Mesodermal cell (in vitro differentiated cells): ENCODE data around the gene JMJD7.

Experiments
- H3K27ac ChIP-seq: 2 replicates; pipeline ENCODE4 v1.7.0; 2013; ENCODE audit warnings: mild to moderate bottlenecking, low read depth, low read length, moderate library complexity; ENCODE audit not compliant: severe bottlenecking
- H3K36me3 ChIP-seq: 2 replicates; pipeline ENCODE4 v1.7.1; 2013; ENCODE audit warnings: mild to moderate bottlenecking, low read length, moderate library complexity; ENCODE audit not compliant: control insufficient read depth, insufficient read depth
- H3K4me1 ChIP-seq: one replicate; pipeline ENCODE4 v1.7.1; 2013; ENCODE audit warnings: mild to moderate bottlenecking, low read length; ENCODE audit not compliant: insufficient read depth, control insufficient read depth, poor library complexity, severe bottlenecking
- H3K4me3 ChIP-seq: 2 replicates; pipeline ENCODE4 v1.7.0; 2013; ENCODE audit warnings: low read length, control low read depth, mild to moderate bottlenecking; ENCODE audit not compliant: insufficient read depth, poor library complexity, severe bottlenecking; ENCODE audit errors: extremely low read depth
- H3K9me3 ChIP-seq: 2 replicates; pipeline ENCODE4 v1.7.1; 2013; ENCODE audit warnings: mild to moderate bottlenecking, low read length, moderate library complexity; ENCODE audit not compliant: control insufficient read depth
- WGBS, 2 experiments: methylation state at CpG; one replicate each; pipeline ENCODE4 v1.1.5; 2013; ENCODE audit warnings: missing lambda C conversion rate in 2 of 2; ENCODE audit not compliant: insufficient coverage in 2 of 2; 5-methylcytosine and 5-hydroxymethylcytosine counted together

The JMJD7 gene

DNA sequence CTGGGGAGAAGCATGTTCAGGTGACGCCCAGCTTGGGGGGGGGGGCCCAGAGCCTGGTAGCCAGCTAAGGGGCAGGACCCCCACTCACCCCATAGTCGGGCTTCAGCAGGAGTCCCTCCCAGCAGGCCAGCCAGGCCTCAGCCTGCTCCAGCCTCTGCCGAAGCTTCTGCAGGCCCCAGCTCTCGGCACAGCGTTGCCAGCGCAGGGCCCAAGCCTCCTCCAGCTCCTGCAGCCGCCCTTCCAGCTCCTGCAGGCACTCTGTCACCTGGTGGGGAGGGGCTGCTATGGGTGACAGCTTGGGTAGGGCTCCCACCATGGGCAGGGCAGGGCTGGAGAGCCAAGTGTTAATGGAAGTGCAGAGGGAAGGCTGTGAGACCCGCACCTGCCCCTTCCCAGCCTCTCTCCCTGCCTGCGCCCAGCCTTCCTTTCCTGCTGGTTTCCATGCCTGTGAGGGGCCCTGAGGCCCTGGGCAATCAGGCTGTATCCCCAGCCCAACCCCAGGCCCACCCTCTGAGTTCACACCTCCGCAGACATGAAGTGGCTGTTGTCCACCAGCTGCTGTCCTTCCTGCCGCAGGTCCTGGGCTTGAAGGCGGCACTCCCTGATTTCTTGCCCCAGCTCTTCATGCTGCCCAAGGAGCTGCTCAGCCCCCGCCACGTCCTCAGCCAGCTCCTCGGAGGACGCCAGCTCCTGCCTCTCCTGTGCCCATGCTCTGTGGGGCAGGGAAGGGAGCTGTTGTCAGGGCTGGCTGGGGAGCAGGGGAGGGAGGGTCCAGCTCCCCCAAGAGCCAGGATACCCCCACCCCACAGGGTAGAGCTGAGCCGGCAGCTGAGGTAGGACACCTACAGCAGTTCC lies 25.1 kb downstream of the JMJD7 start:
- H3K36me3 ChIP-seq, result peaks cover 3% of the 10 kb centered on the region
- no peak overlapping the region for H3K4me3 ChIP-seq
- WGBS, 2 experiments, result 74 to 79% methylated on average over 11 to 14 of the region's 17 CpGs
- no peaks in the 10 kb centered on the region for H3K9me3 ChIP-seq
- H3K27ac ChIP-seq, result no peak overlapping the region
- no peaks in the 10 kb centered on the region for H3K4me1 ChIP-seq

DNA sequence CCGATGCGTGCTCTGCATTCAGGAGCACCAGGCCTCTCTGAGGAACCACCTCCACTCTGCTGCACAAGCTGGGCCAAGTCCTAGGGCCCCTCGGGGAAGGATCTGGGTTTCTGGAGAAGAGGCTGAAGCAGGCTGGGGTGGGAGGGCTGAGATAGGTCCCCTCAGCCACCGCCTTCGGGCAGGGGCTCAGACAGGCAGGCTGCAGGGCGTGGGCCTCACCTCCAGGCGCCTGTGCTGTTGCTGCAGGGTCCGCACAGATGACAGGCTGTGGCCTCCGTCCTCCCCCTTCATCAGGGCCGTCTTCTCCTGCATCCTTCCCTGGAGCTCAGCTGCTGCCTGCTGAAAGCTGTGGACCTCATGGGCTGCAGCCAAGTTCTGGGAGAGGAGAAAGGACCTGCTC lies 25.9 kb downstream of the JMJD7 start:
- H3K4me3 ChIP-seq, result no peak overlapping the region
- H3K27ac ChIP-seq, result no peak overlapping the region
- H3K9me3 ChIP-seq, result no peaks in the 10 kb centered on the region
- no peaks in the 10 kb centered on the region for H3K36me3 ChIP-seq
- 89 to 92% methylated on average over 8 to 10 of the region's 10 CpGs for WGBS, 2 experiments
- no peaks in the 10 kb centered on the region for H3K4me1 ChIP-seq

DNA sequence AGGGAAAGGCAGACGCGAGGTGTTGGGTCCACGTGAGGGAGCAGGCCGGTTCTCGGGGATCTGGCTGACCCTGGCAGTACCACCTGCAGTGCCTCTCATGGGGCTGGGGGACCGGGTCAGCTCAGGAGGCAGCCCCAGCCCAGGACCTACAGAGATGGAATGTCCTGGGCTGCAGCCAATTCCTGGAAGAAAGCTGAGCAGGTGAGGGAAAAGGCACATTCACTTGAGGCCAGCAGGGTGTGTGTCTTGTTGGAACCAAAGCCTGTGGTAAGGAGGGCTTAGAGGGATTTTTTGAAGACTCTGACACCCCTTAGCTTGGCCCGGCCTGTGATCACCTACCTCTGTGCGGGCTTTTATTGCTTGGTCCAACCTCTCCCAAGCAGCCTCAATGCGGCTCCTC lies 26.6 kb downstream of the JMJD7 start:
- Histone ChIP-seq H3K4me3 (no peak overlapping the region), H3K36me3 (no peaks in the 10 kb centered on the region), H3K27ac (no peak overlapping the region), H3K4me1 (no peaks in the 10 kb centered on the region), H3K9me3 (no peaks in the 10 kb centered on the region)
- 92 to 94% methylated on average over 8 to 9 of the region's 9 CpGs for WGBS, 2 experiments

DNA sequence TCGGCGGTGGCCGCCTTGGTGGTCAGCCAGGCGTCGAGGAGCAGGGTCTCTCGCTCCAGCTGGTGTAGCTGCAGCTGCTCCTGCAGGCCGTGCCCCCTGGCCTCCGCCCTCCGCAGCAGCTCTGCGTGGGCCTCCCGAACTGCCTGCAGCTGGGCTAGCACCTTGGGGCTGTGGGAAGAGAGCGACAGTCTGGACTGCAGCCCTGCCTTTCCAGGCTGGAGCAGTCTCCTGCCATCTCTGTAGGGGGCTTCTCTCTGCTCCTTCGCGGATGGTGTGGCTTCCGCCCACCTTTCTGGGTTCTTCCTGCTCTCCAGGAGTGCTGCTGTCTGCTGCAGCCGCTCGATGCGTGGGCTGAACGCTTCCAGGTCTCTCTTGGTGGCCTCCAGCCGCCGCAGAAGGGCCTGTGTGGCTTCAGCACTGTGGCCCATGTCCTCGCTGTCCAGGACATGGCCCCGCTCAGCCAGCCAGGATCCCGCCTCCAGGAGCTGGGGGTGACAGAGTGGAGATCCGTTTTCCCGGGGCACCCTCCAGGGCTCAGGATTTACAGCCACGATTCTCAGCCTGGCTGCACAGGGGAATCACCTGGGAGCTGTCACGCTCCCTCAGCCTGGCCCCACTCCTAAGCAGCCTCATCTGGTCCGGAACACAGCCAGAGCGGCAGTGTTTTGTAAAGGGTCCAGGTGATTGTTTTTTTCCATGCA lies 27.5 kb downstream of the JMJD7 start:
- no peaks in the 10 kb centered on the region for H3K9me3 ChIP-seq
- H3K27ac ChIP-seq, result no peak overlapping the region

DNA sequence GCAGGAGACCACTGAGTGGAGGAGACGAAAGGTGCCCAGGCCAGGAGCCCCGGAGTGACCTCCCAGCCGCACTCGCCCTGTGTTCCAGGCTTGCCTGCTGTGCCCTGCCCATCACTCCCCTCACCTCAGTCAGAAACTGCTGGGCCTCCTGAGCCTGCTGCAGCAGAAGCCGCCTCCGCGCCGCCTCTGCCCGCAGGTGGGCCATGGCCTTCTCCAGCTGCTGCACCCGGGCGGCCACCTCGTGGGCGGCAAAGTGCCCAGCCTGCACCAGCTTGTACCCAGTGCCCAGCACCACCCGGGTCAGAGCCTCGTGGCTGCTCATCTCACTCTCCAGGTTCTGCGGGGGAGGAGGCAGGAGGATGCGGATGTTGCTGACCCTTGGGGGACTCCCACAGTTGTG lies 28.4 kb downstream of the JMJD7 start:
- Histone ChIP-seq H3K4me1 (no peaks in the 10 kb centered on the region), H3K9me3 (no peaks in the 10 kb centered on the region), H3K4me3 (no peak overlapping the region), H3K27ac (no peak overlapping the region), H3K36me3 (no peaks in the 10 kb centered on the region)
- WGBS, 2 experiments, result 90 to 91% methylated on average over 13 to 16 of the region's 17 CpGs

More for the DNA sequence above, 27.5 kb downstream of the JMJD7 start:
- Histone ChIP-seq H3K4me1 (no peaks in the 10 kb centered on the region), H3K4me3 (no peak overlapping the region), H3K36me3 (no peaks in the 10 kb centered on the region)
- 76 to 78% methylated on average over 24 to 30 of the region's 30 CpGs for WGBS, 2 experiments

DNA sequence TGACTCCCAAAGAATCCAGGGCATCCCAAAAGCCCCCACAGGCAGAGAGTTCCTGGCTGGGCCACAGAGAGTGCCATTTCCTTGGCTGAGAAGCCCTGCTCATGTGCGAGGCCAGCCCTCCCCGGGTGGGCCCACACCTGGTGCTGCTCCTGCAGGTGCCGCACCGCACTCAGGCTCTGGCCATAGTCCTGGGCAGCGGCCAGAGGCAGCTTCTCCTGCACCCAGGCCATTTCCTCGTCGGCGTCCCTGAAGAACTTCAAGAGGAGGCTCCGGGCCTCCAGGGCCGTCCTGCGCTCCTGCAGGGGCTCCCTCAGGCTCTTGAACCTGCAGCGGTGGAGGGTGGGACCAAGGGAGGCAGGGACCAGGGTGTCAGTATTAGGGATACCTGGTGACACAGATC lies 28.8 kb downstream of the JMJD7 start:
- no peaks in the 10 kb centered on the region for H3K9me3 ChIP-seq
- H3K27ac ChIP-seq, result no peak overlapping the region
- no peaks in the 10 kb centered on the region for H3K36me3 ChIP-seq
- H3K4me1 ChIP-seq, result no peaks in the 10 kb centered on the region
- H3K4me3 ChIP-seq, result no peak overlapping the region
- 94% methylated on average over 11 to 12 of the region's 12 CpGs for whole genome bisulfite sequencing, 2 experiments

DNA sequence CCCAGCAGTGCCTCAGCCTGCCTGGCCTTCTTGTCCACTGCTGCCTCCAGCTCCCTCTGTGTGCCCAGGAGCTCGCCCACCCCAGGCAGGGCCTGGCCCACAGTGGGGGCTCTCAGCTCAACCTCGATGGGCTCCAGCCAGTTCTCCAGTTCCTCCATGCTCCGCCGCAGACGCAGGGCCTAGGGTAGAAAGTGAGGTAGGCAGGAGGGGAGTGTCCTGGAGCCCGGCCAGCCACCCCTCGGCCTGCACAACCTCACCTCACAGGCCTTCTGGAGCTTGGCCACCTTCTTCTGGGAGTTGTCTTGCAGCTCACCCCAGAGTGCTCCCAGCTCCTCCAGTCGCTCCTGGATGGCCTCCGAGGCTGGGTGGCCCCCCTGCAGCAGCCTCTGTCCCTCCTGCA lies 29.4 kb downstream of the JMJD7 start:
- Histone ChIP-seq H3K27ac (no peak overlapping the region), H3K36me3 (no peaks in the 10 kb centered on the region), H3K9me3 (no peaks in the 10 kb centered on the region), H3K4me1 (no peaks in the 10 kb centered on the region), H3K4me3 (no peak overlapping the region)
- 83 to 92% methylated on average over 7 to 8 of the region's 9 CpGs for WGBS, 2 experiments

DNA sequence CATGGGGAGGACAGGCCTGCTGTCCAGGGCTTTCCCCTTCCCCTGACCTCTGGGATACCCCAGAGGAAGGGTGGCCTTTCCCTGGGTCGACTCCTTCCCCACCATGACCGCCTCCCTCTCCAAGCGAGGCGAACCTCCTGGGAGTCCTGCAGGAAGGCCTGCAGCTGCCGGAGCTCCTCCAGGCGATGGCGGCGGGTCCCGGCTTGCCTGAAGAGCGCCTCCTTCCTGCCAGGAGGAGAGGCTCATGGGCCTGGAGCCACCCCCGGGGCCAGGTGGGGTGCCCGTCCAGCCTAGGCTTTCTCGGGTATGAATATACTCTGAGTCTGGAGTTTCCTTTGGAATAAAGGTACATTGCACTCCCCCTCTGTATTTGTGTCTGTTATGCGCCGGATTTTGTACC lies 30.9 kb downstream of the JMJD7 start:
- H3K4me3 ChIP-seq, result no peak overlapping the region
- H3K36me3 ChIP-seq, result no peaks in the 10 kb centered on the region
- H3K4me1 ChIP-seq, result no peaks in the 10 kb centered on the region
- H3K9me3 ChIP-seq, result no peaks in the 10 kb centered on the region
- WGBS, 2 experiments, result 90 to 95% methylated on average over 13 to 15 of the region's 15 CpGs
- H3K27ac ChIP-seq, result no peak overlapping the region

DNA sequence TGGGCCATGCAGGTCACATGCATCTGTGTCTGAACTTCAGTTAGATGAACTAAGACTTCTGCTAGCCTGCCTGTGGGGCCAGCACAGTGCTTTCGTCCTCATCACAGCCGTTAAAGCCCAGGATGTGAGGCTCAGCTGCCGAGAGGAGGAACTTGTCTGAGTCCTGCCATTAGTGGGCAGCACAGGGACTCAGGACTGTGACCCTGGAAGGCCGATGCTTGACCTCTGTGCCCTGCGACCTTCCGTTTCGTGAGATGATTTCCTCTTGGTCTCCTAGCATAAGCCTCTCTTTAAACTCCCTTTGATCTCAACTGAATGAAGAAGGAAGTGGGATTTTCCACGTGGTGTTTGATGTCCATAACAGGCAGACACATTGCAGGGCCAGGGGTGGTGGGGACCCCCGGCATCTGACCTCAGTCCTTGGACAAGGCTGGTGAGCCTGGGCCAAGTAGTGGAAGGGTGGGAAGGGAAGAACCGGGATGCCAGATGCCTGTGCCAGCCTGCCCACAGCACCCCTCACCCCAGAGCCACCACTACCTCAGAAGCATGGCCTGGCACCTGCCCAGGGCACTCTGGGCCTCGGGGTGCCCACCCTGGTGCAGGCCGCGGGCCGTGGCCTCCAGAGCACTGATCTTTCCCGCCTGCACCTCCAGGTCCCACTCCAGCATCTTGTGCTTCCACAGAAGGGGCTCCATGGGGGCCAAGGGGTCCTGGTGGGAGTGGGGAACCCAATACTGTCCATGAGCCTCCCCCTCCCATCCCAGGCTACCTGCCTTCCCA lies 32.3 kb downstream of the JMJD7 start:
- no peaks in the 10 kb centered on the region for H3K4me1 ChIP-seq
- H3K27ac ChIP-seq, result no peak overlapping the region
- H3K36me3 ChIP-seq, result no peaks in the 10 kb centered on the region
- 79 to 90% methylated on average over 10 to 12 of the region's 15 CpGs for WGBS, 2 experiments
- no peaks in the 10 kb centered on the region for H3K9me3 ChIP-seq
- no peak overlapping the region for H3K4me3 ChIP-seq

DNA sequence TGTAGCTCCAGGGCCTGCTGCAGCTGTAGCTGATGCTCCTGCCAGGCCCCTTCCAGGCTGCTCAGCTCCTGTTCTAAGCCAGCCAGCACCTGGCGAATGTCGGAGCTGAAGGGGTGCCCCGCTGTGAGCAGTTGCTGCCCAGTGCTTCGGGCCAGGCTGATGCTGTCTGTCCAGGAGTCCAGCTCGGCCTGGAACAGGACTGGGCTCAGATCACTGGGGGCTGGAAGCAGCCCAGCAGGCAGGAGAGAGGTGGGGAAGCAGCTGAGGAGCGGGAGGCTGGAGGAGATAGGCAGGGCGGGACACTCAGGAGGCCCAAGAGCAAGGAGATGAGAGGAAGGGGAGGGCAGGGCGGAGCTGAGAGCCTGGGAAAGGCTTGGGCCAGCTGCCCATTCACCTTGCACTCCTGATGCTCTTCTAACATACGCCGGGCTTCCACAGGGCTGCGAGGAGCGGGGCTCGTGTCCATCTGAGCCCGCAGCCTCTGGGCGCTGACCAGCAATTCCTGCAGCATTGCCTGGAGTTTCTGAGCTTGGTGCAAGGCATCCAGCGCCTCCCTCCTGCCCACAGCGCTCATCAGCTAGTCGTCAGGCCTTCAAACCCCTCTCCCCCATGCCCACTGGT lies 34.0 kb downstream of the JMJD7 start:
- no peaks in the 10 kb centered on the region for H3K36me3 ChIP-seq
- no peak overlapping the region for H3K27ac ChIP-seq
- WGBS, 2 experiments, result 84 to 87% methylated on average over 15 to 16 of the region's 18 CpGs
- H3K4me3 ChIP-seq, result no peak overlapping the region
- peaks cover 9% of the 10 kb centered on the region for H3K4me1 ChIP-seq
- H3K9me3 ChIP-seq, result no peaks in the 10 kb centered on the region
